Measurements from ENCODE around the gene PRPH. TPM values are rescaled to one million over a fixed set of nuclear protein-coding genes. Genes with fewer than 3 reads are reported as not detected.
A peak's percentile ranks its signal among the peaks of the same experiment; 100 is the strongest.

The PRPH gene
- 0.13 TPM for total RNA-seq (2013)
- not detected for polyA plus RNA-seq
- not detected in 2 replicates for polyA minus RNA-seq
- total RNA-seq: 0 to 0.12 (median 0) reads per million in 11 experiments

DNA sequence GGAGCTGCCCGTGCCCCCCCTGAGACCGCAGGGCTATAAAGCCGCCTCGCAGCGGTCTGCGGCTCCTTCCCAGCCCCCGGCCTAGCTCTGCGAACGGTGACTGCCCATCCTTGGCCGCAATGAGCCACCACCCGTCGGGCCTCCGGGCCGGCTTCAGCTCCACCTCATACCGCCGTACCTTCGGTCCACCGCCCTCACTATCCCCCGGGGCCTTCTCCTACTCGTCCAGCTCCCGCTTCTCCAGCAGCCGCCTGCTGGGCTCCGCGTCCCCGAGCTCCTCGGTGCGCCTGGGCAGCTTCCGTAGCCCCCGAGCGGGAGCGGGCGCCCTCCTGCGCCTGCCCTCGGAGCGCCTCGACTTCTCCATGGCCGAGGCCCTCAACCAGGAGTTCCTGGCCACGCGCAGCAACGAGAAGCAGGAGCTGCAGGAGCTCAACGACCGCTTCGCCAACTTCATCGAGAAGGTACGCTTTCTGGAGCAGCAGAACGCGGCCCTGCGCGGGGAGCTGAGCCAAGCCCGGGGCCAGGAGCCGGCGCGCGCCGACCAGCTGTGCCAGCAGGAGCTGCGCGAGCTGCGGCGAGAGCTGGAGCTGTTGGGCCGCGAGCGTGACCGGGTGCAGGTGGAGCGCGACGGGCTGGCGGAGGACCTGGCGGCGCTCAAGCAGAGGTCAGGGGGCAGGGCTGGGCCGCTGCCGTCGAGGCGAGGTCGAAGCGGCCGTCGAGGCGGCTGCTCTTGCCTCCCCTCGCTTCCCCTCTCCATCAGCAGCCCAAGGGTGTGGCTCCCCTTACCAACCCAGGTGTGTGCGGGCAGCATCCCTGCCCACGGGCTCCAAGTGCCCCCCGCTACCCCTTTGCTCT, at the start of gene PRPH:
TSS of gene PRPH (plus strand) at position 66 of the 855 bp plus-strand sequence. CDS start at position 120, 54 bp downstream.
- no peaks in the 10 kb centered on the region for H3K36me3 ChIP-seq (replicated peaks in 1 of 2; ENCODE audit: control insufficient read depth in 1 of 2, insufficient read depth in 2 of 2, low read length in 2 of 2)
- Mint-ChIP-seq H3K4me3 (peak within 1 kb of the TSS in 1 of 2 donors; percentile 83), H3K9me3 (peaks cover 0 to 27% (median 9%) of the 10 kb centered on the region in 7 donors), H3K4me1 (peaks cover 25% of the 10 kb centered on the region), H3K36me3 (peaks cover 0 to 8% of the 10 kb centered on the region in 2 donors), H3K27ac (no peak within 1 kb of the TSS), H3K27me3 (ENCODE audit: low read depth in 3 of 3) (peaks cover 66 to 93% (median 77%) of the 10 kb centered on the region in 3 donors)
- H3K4me1 ChIP-seq (ENCODE audit: control insufficient read depth in 1 of 2, insufficient read depth in 2 of 2, low read length in 2 of 2): peaks cover 13 to 30% of the 10 kb centered on the region in 2 donors
- intact Hi-C loops (cut with micrococcal nuclease): loop anchor here (10.0 kb wide), 1 partner anchor 219 kb away; no protein-coding TSS in a partner anchor
- no peak within 1 kb of the TSS for H3K27ac ChIP-seq (ENCODE audit: low read depth in 1 of 2, low read length in 2 of 2)
- no peaks in the 10 kb centered on the region for H4K20me1 ChIP-seq (ENCODE audit: insufficient read depth, low read length)
- H3K4me2 ChIP-seq (replicated peaks; ENCODE audit: extremely low read depth, low read length, poor library complexity, severe bottlenecking): peak within 1 kb of the TSS; percentile 30
- peaks cover 37 to 71% of the 10 kb centered on the region in 2 donors for H3K27me3 ChIP-seq (ENCODE audit: control insufficient read depth in 2 of 2, insufficient read depth in 2 of 2, low read length in 2 of 2)
- TF ChIP-seq, protein P1, sequence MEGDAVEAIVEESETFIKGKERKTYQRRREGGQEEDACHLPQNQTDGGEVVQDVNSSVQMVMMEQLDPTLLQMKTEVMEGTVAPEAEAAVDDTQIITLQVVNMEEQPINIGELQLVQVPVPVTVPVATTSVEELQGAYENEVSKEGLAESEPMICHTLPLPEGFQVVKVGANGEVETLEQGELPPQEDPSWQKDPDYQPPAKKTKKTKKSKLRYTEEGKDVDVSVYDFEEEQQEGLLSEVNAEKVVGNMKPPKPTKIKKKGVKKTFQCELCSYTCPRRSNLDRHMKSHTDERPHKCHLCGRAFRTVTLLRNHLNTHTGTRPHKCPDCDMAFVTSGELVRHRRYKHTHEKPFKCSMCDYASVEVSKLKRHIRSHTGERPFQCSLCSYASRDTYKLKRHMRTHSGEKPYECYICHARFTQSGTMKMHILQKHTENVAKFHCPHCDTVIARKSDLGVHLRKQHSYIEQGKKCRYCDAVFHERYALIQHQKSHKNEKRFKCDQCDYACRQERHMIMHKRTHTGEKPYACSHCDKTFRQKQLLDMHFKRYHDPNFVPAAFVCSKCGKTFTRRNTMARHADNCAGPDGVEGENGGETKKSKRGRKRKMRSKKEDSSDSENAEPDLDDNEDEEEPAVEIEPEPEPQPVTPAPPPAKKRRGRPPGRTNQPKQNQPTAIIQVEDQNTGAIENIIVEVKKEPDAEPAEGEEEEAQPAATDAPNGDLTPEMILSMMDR (IDR thresholded peaks at IDR 0.05): no peak
- peak within 1 kb of the TSS; percentile 8 for H3K9ac ChIP-seq (ENCODE audit: insufficient read depth, low read length, poor library complexity, severe bottlenecking)
- peak within 1 kb of the TSS in 1 of 3 experiments; percentile 11 for H3K4me3 ChIP-seq (replicated peaks in 1 of 3; ENCODE audit: low read depth in 2 of 3, low read length in 3 of 3)
- H3K9me3 ChIP-seq (replicated peaks in 1 of 2; ENCODE audit: control insufficient read depth in 1 of 2, insufficient read depth in 1 of 2, low read length in 2 of 2): peaks cover 0 to 13% of the 10 kb centered on the region in 2 donors
- no peaks in the 10 kb centered on the region for H3K79me2 ChIP-seq (ENCODE audit: insufficient read depth, low read length)
- WGBS (ENCODE audit: insufficient coverage): 5% methylated on average over 68 of the region's 82 CpGs
- peak within 1 kb of the TSS; percentile 50 for H2AFZ ChIP-seq (ENCODE audit: insufficient read depth, low read depth, low read length, poor library complexity, severe bottlenecking)
- DNase-seq: no peak

DNA sequence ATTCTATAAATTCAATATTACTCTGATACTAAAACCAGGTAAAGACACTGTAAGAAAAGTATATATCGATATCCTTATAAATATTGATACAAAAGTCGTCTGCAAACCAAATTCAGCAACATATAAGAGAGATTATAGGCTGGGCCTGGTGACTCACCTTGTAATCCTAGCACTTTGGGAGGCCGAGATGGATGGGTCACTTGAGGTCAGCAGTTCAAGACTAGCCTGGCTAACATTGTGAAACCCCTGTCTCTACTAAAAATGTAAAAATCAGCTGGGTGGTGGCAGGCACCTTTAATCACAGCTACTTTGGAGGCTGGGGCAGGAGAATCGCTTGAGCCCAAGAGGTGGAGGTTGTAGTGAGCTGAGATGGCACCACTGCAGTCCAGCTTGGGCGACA, 43.6 kb upstream of the PRPH start:
- Histone ChIP-seq H3K4me3 (replicated peaks in 1 of 3; ENCODE audit: low read depth in 2 of 3, low read length in 3 of 3) (no peak overlapping the region), H3K36me3 (replicated peaks in 1 of 2; ENCODE audit: control insufficient read depth in 1 of 2, insufficient read depth in 2 of 2, low read length in 2 of 2) (no peaks in the 10 kb centered on the region), H3K27me3 (ENCODE audit: control insufficient read depth in 2 of 2, insufficient read depth in 2 of 2, low read length in 2 of 2) (no peaks in the 10 kb centered on the region), H4K20me1 (ENCODE audit: insufficient read depth, low read length) (no peaks in the 10 kb centered on the region), H3K27ac (ENCODE audit: low read depth in 1 of 2, low read length in 2 of 2) (no peak overlapping the region), H3K9ac (ENCODE audit: insufficient read depth, low read length, poor library complexity, severe bottlenecking) (no peak overlapping the region), H2AFZ (ENCODE audit: insufficient read depth, low read depth, low read length, poor library complexity, severe bottlenecking) (no peak overlapping the region), H3K9me3 (replicated peaks in 1 of 2; ENCODE audit: control insufficient read depth in 1 of 2, insufficient read depth in 1 of 2, low read length in 2 of 2) (no peaks in the 10 kb centered on the region), H3K4me1 (ENCODE audit: control insufficient read depth in 1 of 2, insufficient read depth in 2 of 2, low read length in 2 of 2) (no peaks in the 10 kb centered on the region), H3K79me2 (ENCODE audit: insufficient read depth, low read length) (no peaks in the 10 kb centered on the region), H3K4me2 (replicated peaks; ENCODE audit: extremely low read depth, low read length, poor library complexity, severe bottlenecking) (no peak overlapping the region)
- WGBS (ENCODE audit: insufficient coverage): no CpG with 5 or more reads among the region's 5 CpGs
- Mint-ChIP-seq H3K4me3 (no peak overlapping the region), H3K27me3 (ENCODE audit: low read depth in 3 of 3) (peaks cover 0 to 5% (median 3%) of the 10 kb centered on the region in 3 donors), H3K27ac (no peak overlapping the region), H3K9me3 (peaks cover 0 to 1% (median 0%) of the 10 kb centered on the region in 7 donors), H3K36me3 (peaks cover 0 to 6% of the 10 kb centered on the region in 2 donors), H3K4me1 (peaks cover 2% of the 10 kb centered on the region)
- TF ChIP-seq, protein P1 (IDR thresholded peaks at IDR 0.05): no peak
- DNase-seq: no peak
- intact Hi-C loops (cut with micrococcal nuclease): no loop called here
